Astrocyte (in vitro differentiated cells and primary cell): ENCODE measurements around the gene ATG101. TPM values are rescaled to one million over a fixed set of nuclear protein-coding genes. Genes with fewer than 3 reads are reported as not detected.

Experiments
- DNase-seq: peaks from one replicate; pipeline ENCODE4 v3.0.0-alpha.2; 2010; ENCODE audit warnings: low read depth
- FAIRE-seq: peaks from 2 replicates; lab custom pipeline; 2011; peaks lifted over from hg19 to GRCh38; lab: Jason Lieb, UNC
- H2AFZ ChIP-seq: 2 replicates; pipeline ENCODE4 v1.6.0; 2012; ENCODE audit warnings: low read depth, low read length, inconsistent platforms
- H3K27ac ChIP-seq: 2 replicates; pipeline ENCODE4 v1.5.1; 2011; ENCODE audit warnings: low read depth, low read length, inconsistent platforms
- H3K27me3 ChIP-seq: 2 replicates; pipeline ENCODE4 v1.6.0; 2011; ENCODE audit warnings: low read length, inconsistent platforms; ENCODE audit not compliant: insufficient read depth
- H3K36me3 ChIP-seq: 2 replicates; pipeline ENCODE4 v1.5.1; 2011; ENCODE audit warnings: low read length, inconsistent platforms; ENCODE audit not compliant: insufficient read depth
- H3K4me1 ChIP-seq: 2 replicates; pipeline ENCODE4 v1.5.1; 2011; ENCODE audit warnings: low read length, inconsistent platforms; ENCODE audit not compliant: insufficient read depth
- H3K4me2 ChIP-seq: 2 replicates; pipeline ENCODE4 v1.6.0; 2012; ENCODE audit warnings: low read length, inconsistent platforms
- H3K4me3 ChIP-seq: 2 replicates; pipeline ENCODE4 v1.5.1; 2011; ENCODE audit warnings: low read depth, mild to moderate bottlenecking, low read length, inconsistent platforms; ENCODE audit not compliant: insufficient read depth
- H3K79me2 ChIP-seq: 2 replicates; pipeline ENCODE4 v1.6.0; 2012; ENCODE audit warnings: mild to moderate bottlenecking, low read length, inconsistent platforms; ENCODE audit not compliant: insufficient read depth
- H3K9ac ChIP-seq: 2 replicates; pipeline ENCODE4 v1.6.0; 2012; ENCODE audit warnings: mild to moderate bottlenecking, low read length, inconsistent platforms
- H3K9me3 ChIP-seq: 2 replicates; pipeline ENCODE4 v1.5.1; 2012; ENCODE audit warnings: low read depth, mild to moderate bottlenecking, low read length, inconsistent platforms; ENCODE audit not compliant: insufficient read depth
- H4K20me1 ChIP-seq: 2 replicates; pipeline ENCODE4 v1.6.0; 2012; ENCODE audit warnings: low read length, inconsistent platforms; ENCODE audit not compliant: insufficient read depth
- H3K27ac Mint-ChIP-seq: one replicate; pipeline ENCODE4 v1.8.0; 2021; ENCODE audit warnings: mild to moderate bottlenecking, mixed read lengths; ENCODE audit not compliant: unreplicated experiment
- H3K27me3 Mint-ChIP-seq: one replicate; pipeline ENCODE4 v1.8.0; 2021; ENCODE audit warnings: low read depth, mixed read lengths; ENCODE audit not compliant: unreplicated experiment
- H3K36me3 Mint-ChIP-seq: one replicate; pipeline ENCODE4 v1.8.0; 2021; ENCODE audit warnings: low read depth, mixed read lengths; ENCODE audit not compliant: unreplicated experiment
- H3K4me1 Mint-ChIP-seq: one replicate; pipeline ENCODE4 v1.8.0; 2021; ENCODE audit warnings: low read depth, mixed read lengths; ENCODE audit not compliant: unreplicated experiment
- H3K4me3 Mint-ChIP-seq: one replicate; pipeline ENCODE4 v1.8.0; 2021; ENCODE audit warnings: mild to moderate bottlenecking, moderate library complexity, mixed read lengths; ENCODE audit not compliant: unreplicated experiment
- H3K9me3 Mint-ChIP-seq: one replicate; pipeline ENCODE4 v1.8.0; 2021; ENCODE audit warnings: mild to moderate bottlenecking, mixed read lengths; ENCODE audit not compliant: unreplicated experiment
- EZH2 ChIP-seq: IDR thresholded peaks from 2 replicates; pipeline ENCODE4 v1.6.1; 2012; ENCODE audit warnings: mild to moderate bottlenecking, low read length, inconsistent platforms; ENCODE audit not compliant: insufficient read depth
- total RNA-seq: library from RNA; stranded (reverse); gene quantifications from 2 replicates; pipeline ENCODE4 v1.2.1, GENCODE V29; 2021
- TF ChIP-seq, protein P1 (sequence below): IDR thresholded peaks from 2 replicates; pipeline ENCODE4 v1.5.1; 2011; ENCODE audit warnings: low read depth, mild to moderate bottlenecking, inconsistent platforms, low read length, moderate library complexity; ENCODE audit not compliant: insufficient read depth

Gene ATG101
- total RNA-seq, 1 donor from 2014 or later: 54.2 TPM

DNA sequence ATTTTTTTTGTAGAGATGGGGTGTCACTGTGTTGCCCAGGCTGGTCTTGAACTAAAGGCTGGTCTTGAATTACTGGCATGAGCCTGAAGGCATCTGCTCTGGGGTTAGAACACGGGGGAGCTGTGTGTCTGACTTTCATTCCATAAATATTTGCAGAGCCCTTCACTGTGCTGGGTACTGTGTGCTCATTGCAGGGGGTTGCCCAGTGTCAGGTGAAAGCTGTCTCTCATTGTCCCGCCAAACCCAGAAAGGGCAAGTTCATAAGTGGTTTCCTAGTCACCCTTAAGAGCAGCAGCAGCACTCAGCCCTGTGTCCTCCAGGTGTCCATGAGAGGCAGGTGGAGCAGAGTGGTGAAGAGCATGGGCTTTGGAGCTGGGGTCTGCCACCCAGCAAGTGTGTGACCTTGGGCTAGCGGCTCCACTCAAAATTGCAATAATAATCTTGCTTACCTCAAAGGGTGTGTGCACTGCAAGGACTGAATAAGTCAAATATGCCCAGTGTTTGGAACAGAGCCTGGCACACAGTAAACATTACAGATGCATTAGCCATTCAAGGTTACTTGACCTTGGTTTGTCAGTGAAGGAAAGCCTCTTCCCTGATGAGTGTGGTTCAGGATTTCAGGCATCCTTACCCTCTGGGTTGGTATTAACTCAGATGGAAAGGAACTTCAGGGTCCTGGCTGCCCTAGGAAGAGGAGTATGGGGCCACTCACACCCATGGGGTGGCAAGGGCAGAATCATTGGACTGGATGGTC is 5.4 kb downstream of the ATG101 start:
- Histone ChIP-seq H3K9me3 (no peaks in the 10 kb centered on the region), H3K36me3 (peaks cover 31% of the 10 kb centered on the region), H2AFZ (no peak overlapping the region), H3K27ac (no peak overlapping the region), H3K4me3 (no peak overlapping the region), H3K27me3 (no peaks in the 10 kb centered on the region), H4K20me1 (peaks cover 97% of the 10 kb centered on the region), H3K4me1 (peaks cover 19% of the 10 kb centered on the region), H3K4me2 (no peak overlapping the region), H3K79me2 (peaks cover 86% of the 10 kb centered on the region), H3K9ac (no peak overlapping the region)
- TF ChIP-seq EZH2: no peak
- TF ChIP-seq, protein P1, sequence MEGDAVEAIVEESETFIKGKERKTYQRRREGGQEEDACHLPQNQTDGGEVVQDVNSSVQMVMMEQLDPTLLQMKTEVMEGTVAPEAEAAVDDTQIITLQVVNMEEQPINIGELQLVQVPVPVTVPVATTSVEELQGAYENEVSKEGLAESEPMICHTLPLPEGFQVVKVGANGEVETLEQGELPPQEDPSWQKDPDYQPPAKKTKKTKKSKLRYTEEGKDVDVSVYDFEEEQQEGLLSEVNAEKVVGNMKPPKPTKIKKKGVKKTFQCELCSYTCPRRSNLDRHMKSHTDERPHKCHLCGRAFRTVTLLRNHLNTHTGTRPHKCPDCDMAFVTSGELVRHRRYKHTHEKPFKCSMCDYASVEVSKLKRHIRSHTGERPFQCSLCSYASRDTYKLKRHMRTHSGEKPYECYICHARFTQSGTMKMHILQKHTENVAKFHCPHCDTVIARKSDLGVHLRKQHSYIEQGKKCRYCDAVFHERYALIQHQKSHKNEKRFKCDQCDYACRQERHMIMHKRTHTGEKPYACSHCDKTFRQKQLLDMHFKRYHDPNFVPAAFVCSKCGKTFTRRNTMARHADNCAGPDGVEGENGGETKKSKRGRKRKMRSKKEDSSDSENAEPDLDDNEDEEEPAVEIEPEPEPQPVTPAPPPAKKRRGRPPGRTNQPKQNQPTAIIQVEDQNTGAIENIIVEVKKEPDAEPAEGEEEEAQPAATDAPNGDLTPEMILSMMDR: no peak
- Mint-ChIP-seq H3K36me3 (peaks cover 34% of the 10 kb centered on the region), H3K4me1 (peaks cover 25% of the 10 kb centered on the region), H3K4me3 (no peak overlapping the region), H3K27me3 (no peaks in the 10 kb centered on the region), H3K9me3 (no peaks in the 10 kb centered on the region), H3K27ac (no peak overlapping the region)
- DNase-seq: no peak
- no peak for FAIRE-seq

DNA sequence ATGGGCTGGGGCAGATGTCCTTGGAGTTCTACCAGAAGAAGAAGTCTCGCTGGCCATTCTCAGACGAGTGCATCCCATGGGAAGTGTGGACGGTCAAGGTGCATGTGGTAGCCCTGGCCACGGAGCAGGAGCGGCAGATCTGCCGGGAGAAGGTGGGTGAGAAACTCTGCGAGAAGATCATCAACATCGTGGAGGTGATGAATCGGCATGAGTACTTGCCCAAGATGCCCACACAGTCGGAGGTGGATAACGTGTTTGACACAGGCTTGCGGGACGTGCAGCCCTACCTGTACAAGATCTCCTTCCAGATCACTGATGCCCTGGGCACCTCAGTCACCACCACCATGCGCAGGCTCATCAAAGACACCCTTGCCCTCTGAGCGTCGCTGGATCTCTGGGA is 7.0 kb downstream of the ATG101 start:
- Histone ChIP-seq H2AFZ (no peak overlapping the region), H4K20me1 (peaks cover 97% of the 10 kb centered on the region), H3K79me2 (peaks cover 69% of the 10 kb centered on the region), H3K9ac (no peak overlapping the region), H3K4me2 (no peak overlapping the region), H3K27ac (no peak overlapping the region), H3K27me3 (no peaks in the 10 kb centered on the region), H3K4me3 (no peak overlapping the region), H3K36me3 (peaks cover 31% of the 10 kb centered on the region), H3K4me1 (peaks cover 19% of the 10 kb centered on the region), H3K9me3 (no peaks in the 10 kb centered on the region)
- Mint-ChIP-seq H3K4me1 (peaks cover 27% of the 10 kb centered on the region), H3K4me3 (no peak overlapping the region), H3K27ac (no peak overlapping the region), H3K27me3 (no peaks in the 10 kb centered on the region), H3K36me3 (peaks cover 34% of the 10 kb centered on the region), H3K9me3 (no peaks in the 10 kb centered on the region)
- DNase-seq: no peak
- no peak for FAIRE-seq
- no peak for TF ChIP-seq EZH2
- TF ChIP-seq, protein P1: no peak

DNA sequence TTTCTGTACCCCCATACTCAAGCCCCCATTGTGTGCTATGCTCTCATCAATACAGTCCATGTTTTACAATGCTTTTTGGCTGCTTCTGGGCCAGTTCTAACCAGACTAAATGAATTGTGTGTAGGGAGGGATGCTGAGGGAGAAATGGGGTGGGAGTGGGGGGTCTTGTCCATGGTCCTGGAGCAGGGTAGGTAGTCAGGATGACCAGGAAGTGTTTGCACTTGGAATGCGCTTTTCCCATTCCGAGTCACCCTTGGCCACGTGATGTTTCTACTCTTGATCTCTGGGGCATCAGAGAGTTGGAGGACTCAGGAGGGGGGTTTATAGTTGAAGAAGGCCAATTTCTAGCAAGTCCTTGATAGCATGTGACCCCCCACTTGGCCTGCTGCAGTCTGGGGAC is 8.5 kb downstream of the ATG101 start:
- TF ChIP-seq, protein P1: no peak
- no peak for TF ChIP-seq EZH2
- Histone ChIP-seq H3K9ac (no peak overlapping the region), H4K20me1 (peaks cover 97% of the 10 kb centered on the region), H3K36me3 (peaks cover 23% of the 10 kb centered on the region), H3K4me3 (no peak overlapping the region), H3K4me2 (no peak overlapping the region), H3K79me2 (peaks cover 54% of the 10 kb centered on the region), H2AFZ (no peak overlapping the region), H3K9me3 (no peaks in the 10 kb centered on the region), H3K27me3 (no peaks in the 10 kb centered on the region), H3K27ac (no peak overlapping the region), H3K4me1 (peaks cover 22% of the 10 kb centered on the region)
- FAIRE-seq (no peak), DNase-seq (no peak)
- no peak overlapping the region for H3K27ac Mint-ChIP-seq
- H3K4me1 Mint-ChIP-seq: peaks cover 25% of the 10 kb centered on the region
- H3K36me3 Mint-ChIP-seq: peaks cover 26% of the 10 kb centered on the region
- no peaks in the 10 kb centered on the region for H3K9me3 Mint-ChIP-seq
- H3K27me3 Mint-ChIP-seq: no peaks in the 10 kb centered on the region
- no peak overlapping the region for H3K4me3 Mint-ChIP-seq
